K562 (cell line): ENCODE measurements around the gene ZNF277. TPM values are rescaled to one million over a fixed set of nuclear protein-coding genes. Genes with fewer than 3 reads are reported as not detected.
A peak's percentile ranks its signal among the peaks of the same experiment; 100 is the strongest.

ENCODE experiments used
- ATAC-seq: fragments of 200-7000 bp; cut with Tn5 transposase; 3 replicates; pipeline ENCODE4 v1.9.1; 2020; ENCODE audit warnings: moderate library complexity
- BruUV-seq: library from RNA; stranded (reverse); fragments of 400-500 nt; replicated peaks from 2 replicates; lab custom pipeline; 2021; lab: Mats Ljungman, UMichigan
- CTCF ChIA-PET: fragments of 300-600 bp; formaldehyde crosslinking; extraction: SDS; loops from one replicate; lab custom pipeline; 2021; ENCODE audit warnings: low intra/inter-chr PET ratio; lab: Yijun Ruan, JAX
- POLR2A ChIA-PET: fragments of 300-600, 350-650 bp; sonication (Branson Sonifier 250); formaldehyde crosslinking; extraction: SDS; loops from one replicate; lab custom pipeline; 2021; ENCODE audit warnings: antibody characterized with exemption, inconsistent platforms; lab: Yijun Ruan, JAX
- DNase-seq, 4 experiments: peaks; one replicate each; pipeline versions ENCODE4 v3.0.0 to v3.0.0-alpha.2; 2011 to 2018; ENCODE audit warnings: low spot score in 3 of 4, mixed read lengths in 3 of 4; ENCODE audit errors: extremely low read depth in 1 of 4
- FAIRE-seq: peaks from 2 replicates; lab custom pipeline; 2011; peaks lifted over from hg19 to GRCh38; lab: Jason Lieb, UNC
- H2AFZ ChIP-seq: 2 replicates; pipeline ENCODE4 v1.6.0; 2011; ENCODE audit warnings: low read depth, low read length, control low read depth, inconsistent platforms
- H3K27ac ChIP-seq: fragments of 200-600 bp; 3 replicates; pipeline ENCODE4 v1.8.0; 2011; ENCODE audit warnings: low read depth, mild to moderate bottlenecking, control low read depth, inconsistent platforms, low read length, moderate library complexity, mixed read lengths; ENCODE audit errors: extremely low read depth
- H3K27me3 ChIP-seq, 2 experiments: fragments of 300-600 bp in 1 of 2; 2 replicates in 1 of 2; 3 replicates in 1 of 2; pipeline versions ENCODE4 v1.6.0 to v1.8.0; 2011; ENCODE audit warnings: inconsistent platforms in 2 of 2, low read length in 2 of 2, mild to moderate bottlenecking in 1 of 2, mixed read lengths in 1 of 2, moderate library complexity in 1 of 2; ENCODE audit not compliant: control insufficient read depth in 2 of 2, insufficient read depth in 2 of 2
- H3K36me3 ChIP-seq: fragments of 300-600 bp; 3 replicates; pipeline ENCODE4 v1.8.0; 2011; ENCODE audit warnings: mild to moderate bottlenecking, low read length, inconsistent platforms; ENCODE audit not compliant: control insufficient read depth, insufficient read depth
- H3K4me1 ChIP-seq, 2 experiments: fragments of 200-600 bp in 1 of 2; replicated peaks in 1 of 2; 2 replicates in 1 of 2; 3 replicates in 1 of 2; pipeline versions ENCODE4 v1.5.1 to v1.8.0; 2011; ENCODE audit warnings: inconsistent platforms in 2 of 2, low read length in 2 of 2, mild to moderate bottlenecking in 1 of 2, mixed read lengths in 1 of 2, moderate library complexity in 1 of 2; ENCODE audit not compliant: control insufficient read depth in 2 of 2, insufficient read depth in 2 of 2
- H3K4me2 ChIP-seq: 2 replicates; pipeline ENCODE4 v1.6.1; 2011; ENCODE audit warnings: low read length, control low read depth, inconsistent platforms, mixed read lengths; ENCODE audit not compliant: insufficient read depth
- H3K4me3 ChIP-seq: fragments of 200-600 bp; sonication (generic), shearing (Covaris generic); 2 replicates; pipeline ENCODE4 v1.5.1; 2016; ENCODE audit warnings: control low read depth, inconsistent platforms
- H3K79me2 ChIP-seq: fragments of 200-600 bp; 3 replicates; pipeline ENCODE4 v1.8.0; 2011; ENCODE audit warnings: low read length, inconsistent platforms; ENCODE audit not compliant: control insufficient read depth, insufficient read depth
- H3K9ac ChIP-seq, 2 experiments: 2 replicates each; pipeline versions ENCODE4 v1.6.0 to v1.6.1; 2011; ENCODE audit warnings: low read depth in 2 of 2, low read length in 2 of 2, control low read depth in 1 of 2, inconsistent platforms in 1 of 2, mild to moderate bottlenecking in 1 of 2, mixed read lengths in 1 of 2; ENCODE audit not compliant: insufficient read depth in 1 of 2
- H3K9me1 ChIP-seq: one replicate; pipeline ENCODE4 v1.6.0; 2011; ENCODE audit warnings: inconsistent platforms, mild to moderate bottlenecking, low read length, moderate library complexity; ENCODE audit not compliant: control insufficient read depth, insufficient read depth
- H3K9me3 ChIP-seq: replicated peaks from 2 replicates; pipeline ENCODE4 v1.5.1; 2011; ENCODE audit warnings: low read depth, low read length, inconsistent platforms; ENCODE audit not compliant: control insufficient read depth, insufficient read depth
- H4K20me1 ChIP-seq: replicated peaks from 2 replicates; pipeline ENCODE4 v1.6.1; 2011; ENCODE audit warnings: low read length, inconsistent platforms, mixed read lengths; ENCODE audit not compliant: control insufficient read depth, insufficient read depth
- CCNT2 ChIP-seq: IDR thresholded peaks from 2 replicates; pipeline ENCODE4 v1.6.1; 2011; ENCODE audit warnings: borderline replicate concordance, low read depth, mild to moderate bottlenecking, moderate library complexity, mixed read lengths, low read length; ENCODE audit not compliant: insufficient read length; ENCODE audit errors: extremely low read depth
- CTBP1 ChIP-seq: fragments of 450-650 bp; IDR thresholded peaks from 2 replicates; pipeline ENCODE4 v1.6.1; 2016; ENCODE audit warnings: borderline replicate concordance
- HIVEP1 ChIP-seq: fragments of 250-450 bp; sonication (Bioruptor Pico); IDR thresholded peaks from 2 replicates; pipeline ENCODE4 v1.4.0; 2020; ENCODE audit warnings: mild to moderate bottlenecking
- KLF13 ChIP-seq: fragments of 450-650 bp; IDR thresholded peaks from 2 replicates; pipeline ENCODE4 v1.6.1; 2016; ENCODE audit warnings: missing genetic modification characterization, low read depth, mild to moderate bottlenecking, missing compliant biosample characterization, moderate library complexity, borderline replicate concordance
- KLF6 ChIP-seq: fragments of 250-450 bp; sonication (Bioruptor Pico); IDR thresholded peaks from 2 replicates; pipeline ENCODE4 v1.4.0; 2020; ENCODE audit warnings: mild to moderate bottlenecking, moderate library complexity, borderline replicate concordance
- MTA1 ChIP-seq: fragments of 450-650 bp; IDR thresholded peaks from 2 replicates; pipeline ENCODE4 v1.6.1; 2017; ENCODE audit warnings: borderline replicate concordance
- MTA3 ChIP-seq: fragments of 450-650 bp; formaldehyde crosslinking; IDR thresholded peaks from 2 replicates; pipeline ENCODE4 v1.6.1; 2017; ENCODE audit warnings: mild to moderate bottlenecking, borderline replicate concordance
- POU5F1 ChIP-seq: fragments of 150-350 bp; IDR thresholded peaks from 2 replicates; pipeline ENCODE4 v1.6.1; 2014; ENCODE audit warnings: borderline replicate concordance, low read length, low read depth, mild to moderate bottlenecking; ENCODE audit not compliant: partially characterized antibody
- SOX6 ChIP-seq: fragments of 450-650 bp; IDR thresholded peaks from 2 replicates; pipeline ENCODE4 v1.6.1; 2014; ENCODE audit warnings: mild to moderate bottlenecking
- TOE1 ChIP-seq, 2 experiments: fragments of 450-650 bp in 1 of 2; sonication (generic) in 1 of 2; formaldehyde crosslinking in 1 of 2; IDR thresholded peaks; 2 replicates each; pipeline versions ENCODE4 v1.7.1 to v1.8.0; 2016 to 2022; ENCODE audit warnings: borderline replicate concordance in 2 of 2, mild to moderate bottlenecking in 2 of 2, antibody characterized with exemption in 1 of 2, inconsistent platforms in 1 of 2, low read depth in 1 of 2, missing genetic modification reagents in 1 of 2, moderate library complexity in 1 of 2
- ZNF277 ChIP-seq: fragments of 250-450 bp; sonication (Bioruptor Pico); IDR thresholded peaks from 2 replicates; pipeline ENCODE4 v1.8.0; 2022; ENCODE audit warnings: inconsistent platforms, mild to moderate bottlenecking, moderate library complexity, borderline replicate concordance
- ZNF3 ChIP-seq: fragments of 250-450 bp; sonication (Bioruptor Pico); IDR thresholded peaks from 2 replicates; pipeline ENCODE4 v1.5.0; 2021; ENCODE audit warnings: mild to moderate bottlenecking, moderate library complexity
- ZNF695 ChIP-seq: fragments of 450-650 bp; formaldehyde crosslinking; IDR thresholded peaks from 2 replicates; pipeline ENCODE4 v1.4.0; 2020; ENCODE audit warnings: mild to moderate bottlenecking, moderate library complexity
- WGBS: fragments of 100-300 bp; shearing (Covaris generic); methylation state at CpG from one replicate; pipeline ENCODE4 v1.1.6; 2016; ENCODE audit warnings: low coverage, mixed read lengths; ENCODE audit not compliant: insufficient coverage; ENCODE audit errors: missing lambda C conversion rate; 5-methylcytosine and 5-hydroxymethylcytosine counted together
- in situ Hi-C: fragments of 300-500 bp; cut with MboI; formaldehyde crosslinking; loops from 4 replicates; pipeline ENCODE4 v1.15.0; 2018; ENCODE audit warnings: inconsistent platforms, mixed read lengths
- intact Hi-C: fragments of 100-400 bp; cut with micrococcal nuclease; formaldehyde crosslinking; loops from 2 replicates; pipeline ENCODE4 v1.14.2; 2022
- polyA plus RNA-seq, 8 experiments: library from polyadenylated mRNA; depleted of rRNA in 4 of 8; stranded (reverse) in 5 of 8; unstranded in 3 of 8; fragments of >200 nt; fragmentation: Nextera tagmentation in 2 of 8; fragmentation: Illumina TruSeq in 1 of 8; extraction: Ambion mirVana in 2 of 8; extraction: Trizol in 1 of 8; gene quantifications; 2 replicates each; pipeline versions ENCODE4 v1.2.1 to v1.2.3, GENCODE V29; 2011 to 2014; ENCODE audit warnings: inconsistent platforms in 1 of 8, missing spikeins in 1 of 8
- total RNA-seq, 7 experiments: library from RNA; depleted of rRNA in 6 of 7; stranded (reverse); fragments of >200 nt in 6 of 7; fragmentation: Illumina TruSeq in 2 of 7; extraction: Trizol in 2 of 7; gene quantifications; 2 replicates each; pipeline versions ENCODE4 v1.2.1 to v1.2.3, GENCODE V29; 2011 to 2021; ENCODE audit warnings: low replicate concordance in 1 of 7

Gene ZNF277
- total and polyA plus RNA-seq, 9 of the 15 experiments (the other 6 are each of a cell fraction or from before 2014, with no cell fraction given), result 18.8 to 33.5 (median 27.7) TPM

GRCh38 chr7:112186300-112186699 lies 20.2 kb upstream of the ZNF277 start:
- no peak overlapping the region for H3K9ac ChIP-seq
- H3K79me2 ChIP-seq, result no peaks in the 10 kb centered on the region
- no peaks in the 10 kb centered on the region for H3K9me1 ChIP-seq
- no peaks in the 10 kb centered on the region for H3K36me3 ChIP-seq
- 0% methylated on average over 1 of the region's 1 CpG for WGBS
- no peak overlapping the region for H3K4me3 ChIP-seq
- H3K4me2 ChIP-seq, result no peak overlapping the region
- no peaks in the 10 kb centered on the region for H3K9me3 ChIP-seq
- ChIA-PET CTCF (no interaction called here), POLR2A (no interaction called here)
- intact Hi-C loops (no loop called here), in situ Hi-C loops (no loop called here)
- H2AFZ ChIP-seq, result no peak overlapping the region
- ATAC-seq (no peak), DNase-seq (no peak), FAIRE-seq (no peak)
- TF ChIP-seq ZNF3 (CRISPR knock-in tag), result no peak
- no peak for TF ChIP-seq MTA1
- no peak for TF ChIP-seq KLF13
- no peak for TF ChIP-seq POU5F1
- TF ChIP-seq CCNT2, result no peak
- no TSS peak for BruUV-seq
- H4K20me1 ChIP-seq, result no peaks in the 10 kb centered on the region
- H3K27me3 ChIP-seq, result peaks cover 7 to 27% of the 10 kb centered on the region in 2 experiments; a peak in 4 of 5 replicates
- H3K4me1 ChIP-seq, result no peaks in the 10 kb centered on the region
- no peak overlapping the region for H3K27ac ChIP-seq

GRCh38 chr7:112188257-112188656 lies 18.2 kb upstream of the ZNF277 start:
- no peaks in the 10 kb centered on the region for H3K9me3 ChIP-seq
- intact Hi-C loops (no loop called here), in situ Hi-C loops (no loop called here)
- no peak overlapping the region for H3K27ac ChIP-seq
- no peak overlapping the region for H3K9ac ChIP-seq
- no peaks in the 10 kb centered on the region for H3K4me1 ChIP-seq
- POLR2A ChIA-PET, result interaction anchor here (0.7 to 1.1 kb wide), 2 partner anchors 27 to 263 kb away, joined by 3 to 4 read pairs; no protein-coding TSS in a partner anchor
- WGBS, result 2% methylated on average over 3 of the region's 3 CpGs
- H3K9me1 ChIP-seq, result no peaks in the 10 kb centered on the region
- peaks cover 7 to 25% of the 10 kb centered on the region in 2 experiments; a peak in 4 of 5 replicates for H3K27me3 ChIP-seq
- no peaks in the 10 kb centered on the region for H4K20me1 ChIP-seq
- CTCF ChIA-PET, result no interaction called here
- BruUV-seq, result no TSS peak
- no peak overlapping the region for H2AFZ ChIP-seq
- H3K79me2 ChIP-seq, result no peaks in the 10 kb centered on the region
- no peak overlapping the region for H3K4me3 ChIP-seq
- no peaks in the 10 kb centered on the region for H3K36me3 ChIP-seq
- no peak for ATAC-seq
- no peak for DNase-seq
- no peak overlapping the region for H3K4me2 ChIP-seq
- TF ChIP-seq KLF6 (no peak), ZNF695 (CRISPR knock-in tag) (no peak), TOE1 (IDR thresholded peaks at IDR 0.05; ENCODE audit: borderline replicate concordance) (no peak), TOE1 (CRISPR knock-in tag; IDR thresholded peaks at IDR 0.05; ENCODE audit: borderline replicate concordance, low read depth) (no peak), HIVEP1 (CRISPR knock-in tag) (no peak), MTA3 (no peak), SOX6 (no peak), ZNF277 (CRISPR knock-in tag) (peak; percentile 67; the same call in 1 of the 2 replicates), CTBP1 (no peak)
- no peak for FAIRE-seq
